ENCODE measurements around the gene CADM4.

DNA sequence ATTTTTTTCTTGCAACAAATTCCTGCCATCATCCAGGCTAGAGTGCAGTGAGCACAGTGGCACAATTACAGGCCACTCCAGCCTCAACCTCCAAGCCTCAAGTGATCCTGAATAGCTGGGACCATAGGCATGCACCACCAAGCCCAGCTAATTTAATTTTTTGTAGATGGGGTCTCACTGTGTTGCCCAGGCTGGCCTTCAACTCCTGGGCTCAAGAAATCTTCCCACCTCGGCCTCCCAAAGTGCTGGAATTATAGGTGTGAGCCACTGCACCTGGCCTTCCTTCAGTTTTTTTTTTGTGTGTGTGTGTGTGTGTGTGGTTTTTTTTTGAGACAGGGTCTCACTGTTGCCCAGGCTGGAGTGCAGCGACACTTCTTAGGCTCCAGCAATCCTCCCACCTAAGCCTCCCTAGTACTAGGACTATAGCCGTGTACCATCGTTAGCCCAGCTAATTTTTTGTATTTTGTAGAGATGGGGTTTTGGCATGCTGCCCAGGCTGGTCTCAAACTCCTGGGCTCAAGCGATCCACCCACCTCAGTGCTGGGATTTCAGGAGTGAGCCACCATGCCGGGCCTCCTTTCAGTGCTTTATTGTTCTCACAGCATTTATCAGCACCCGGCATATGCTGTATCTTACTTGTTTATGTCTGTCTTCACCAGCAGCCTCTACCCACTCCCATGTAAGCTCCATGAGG is 33.6 kb downstream of the CADM4 start:
- TF ChIP-seq, protein P1, sequence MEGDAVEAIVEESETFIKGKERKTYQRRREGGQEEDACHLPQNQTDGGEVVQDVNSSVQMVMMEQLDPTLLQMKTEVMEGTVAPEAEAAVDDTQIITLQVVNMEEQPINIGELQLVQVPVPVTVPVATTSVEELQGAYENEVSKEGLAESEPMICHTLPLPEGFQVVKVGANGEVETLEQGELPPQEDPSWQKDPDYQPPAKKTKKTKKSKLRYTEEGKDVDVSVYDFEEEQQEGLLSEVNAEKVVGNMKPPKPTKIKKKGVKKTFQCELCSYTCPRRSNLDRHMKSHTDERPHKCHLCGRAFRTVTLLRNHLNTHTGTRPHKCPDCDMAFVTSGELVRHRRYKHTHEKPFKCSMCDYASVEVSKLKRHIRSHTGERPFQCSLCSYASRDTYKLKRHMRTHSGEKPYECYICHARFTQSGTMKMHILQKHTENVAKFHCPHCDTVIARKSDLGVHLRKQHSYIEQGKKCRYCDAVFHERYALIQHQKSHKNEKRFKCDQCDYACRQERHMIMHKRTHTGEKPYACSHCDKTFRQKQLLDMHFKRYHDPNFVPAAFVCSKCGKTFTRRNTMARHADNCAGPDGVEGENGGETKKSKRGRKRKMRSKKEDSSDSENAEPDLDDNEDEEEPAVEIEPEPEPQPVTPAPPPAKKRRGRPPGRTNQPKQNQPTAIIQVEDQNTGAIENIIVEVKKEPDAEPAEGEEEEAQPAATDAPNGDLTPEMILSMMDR (IDR thresholded peaks at IDR 0.05; ENCODE audit: low read depth, low read length, poor library complexity, severe bottlenecking) = no peak
- no peak for TF ChIP-seq EZH2phosphoT487 (IDR thresholded peaks at IDR 0.05; ENCODE audit: borderline replicate concordance, low read length)
